VCaP (cell line): ENCODE results near the gene ZNF333.

Experiments used
- H3K27ac ChIP-seq: fragments of 450-650 bp; 2 replicates; pipeline ENCODE4 v1.5.1; 2017
- CTCF ChIP-seq: fragments of 450-650 bp; conservative IDR thresholded peaks from 2 replicates; pipeline ENCODE4 v1.5.1; 2017; ENCODE audit warnings: mild to moderate bottlenecking, moderate library complexity

The ZNF333 gene

GRCh38 chr19:14677464-14677863 is 12.4 kb upstream of the ZNF333 start:
- TF ChIP-seq CTCF, result no peak

GRCh38 chr19:14678199-14678598 is 11.6 kb upstream of the ZNF333 start:
- no peak overlapping the region for H3K27ac ChIP-seq
- no peak for TF ChIP-seq CTCF

More at GRCh38 chr19:14677464-14677863, 12.4 kb upstream of the ZNF333 start:
- no peak overlapping the region for H3K27ac ChIP-seq

- TF ChIP-seq CTCF, result no peak
- no peak overlapping the region for H3K27ac ChIP-seq
These were observed 7.8 kb upstream of the ZNF333 start for GRCh38 chr19:14682084-14682483.

- no peak overlapping the region for H3K27ac ChIP-seq
- no peak for TF ChIP-seq CTCF
These were observed 6.4 kb upstream of the ZNF333 start for GRCh38 chr19:14683439-14683838.

GRCh38 chr19:14686411-14686810 is 3.4 kb upstream of the ZNF333 start:
- no peak overlapping the region for H3K27ac ChIP-seq
- peak; percentile 71 for TF ChIP-seq CTCF

- TF ChIP-seq CTCF, result no peak
- no peak overlapping the region for H3K27ac ChIP-seq
These were observed 4.9 kb downstream of the ZNF333 start for GRCh38 chr19:14694641-14695266.

GRCh38 chr19:14695471-14695870 is 5.6 kb downstream of the ZNF333 start:
- no peak for TF ChIP-seq CTCF
- H3K27ac ChIP-seq, result no peak overlapping the region
